ENCODE data around the gene EVI5L. TPM values are rescaled to one million over a fixed set of nuclear protein-coding genes. Genes with fewer than 3 reads are reported as not detected.
A peak's percentile ranks its signal among the peaks of the same experiment; 100 is the strongest.

Gene EVI5L
- total and polyA plus RNA-seq, 9 donors = 5.1 to 15.9 (median 10.9) TPM

- Histone ChIP-seq H3K4me1 (ENCODE audit: insufficient read depth) (peaks cover 15% of the 10 kb centered on the region), H3K4me3 (no peak overlapping the region), H3K27ac (no peak overlapping the region), H3K36me3 (no peaks in the 10 kb centered on the region), H3K27me3 (no peaks in the 10 kb centered on the region), H3K9me3 (no peaks in the 10 kb centered on the region)
- TF ChIP-seq POLR2A (IDR thresholded peaks at IDR 0.05) (no peak), EP300 (IDR thresholded peaks at IDR 0.05) (no peak), CTCF (IDR thresholded peaks at IDR 0.05) (no peak)
- peak in 1 of 5 donors; percentile 18 for DNase-seq
- WGBS, 3 donors = 72 to 84% (median 73%) methylated on average over 24 to 26 of the region's 26 CpGs
- intact Hi-C loops (cut with DNase I) = no loop called here
These were observed 21.8 kb downstream of the EVI5L start for GRCh38 chr19:7851623-7852500.

- 26 to 30% (median 27%) methylated on average over 40 to 45 of the region's 45 CpGs for WGBS, 3 donors
- TF ChIP-seq POLR2A (IDR thresholded peaks at IDR 0.05) (no peak), CTCF (IDR thresholded peaks at IDR 0.05) (peak; percentile 54 to 87 (median 67)), EP300 (IDR thresholded peaks at IDR 0.05) (no peak)
- peak; percentile 60 to 82 (median 73) for DNase-seq
These were observed 23.1 kb downstream of the EVI5L start for GRCh38 chr19:7852851-7853769.

GRCh38 chr19:7853770-7854128, 23.7 kb downstream of the EVI5L start:
- H3K9me3 ChIP-seq = no peaks in the 10 kb centered on the region
- no peaks in the 10 kb centered on the region for H3K27me3 ChIP-seq
- H3K27ac ChIP-seq = no peak overlapping the region
- H3K36me3 ChIP-seq = no peaks in the 10 kb centered on the region
- intact Hi-C loops (cut with DNase I) = no loop called here
- DNase-seq = no peak
- H3K4me3 ChIP-seq = no peak overlapping the region
- WGBS, 3 donors = 76 to 83% (median 78%) methylated on average over 12 of the region's 12 CpGs
- H3K4me1 ChIP-seq (ENCODE audit: insufficient read depth) = peaks cover 15% of the 10 kb centered on the region
- TF ChIP-seq CTCF (IDR thresholded peaks at IDR 0.05) = no peak
- no peak for TF ChIP-seq POLR2A (IDR thresholded peaks at IDR 0.05)
- no peak for TF ChIP-seq EP300 (IDR thresholded peaks at IDR 0.05)

More at GRCh38 chr19:7852851-7853769, 23.1 kb downstream of the EVI5L start:
- Histone ChIP-seq H3K4me3 (no peak overlapping the region), H3K27ac (no peak overlapping the region), H3K9me3 (no peaks in the 10 kb centered on the region), H3K4me1 (ENCODE audit: insufficient read depth) (peaks cover 15% of the 10 kb centered on the region), H3K27me3 (no peaks in the 10 kb centered on the region), H3K36me3 (no peaks in the 10 kb centered on the region)
- intact Hi-C loops (cut with DNase I) = no loop called here

GRCh38 chr19:7855426-7856108, 25.5 kb downstream of the EVI5L start:
- H3K4me1 ChIP-seq (ENCODE audit: insufficient read depth) = peaks cover 7% of the 10 kb centered on the region
- intact Hi-C loops (cut with DNase I) = no loop called here
- no peaks in the 10 kb centered on the region for H3K27me3 ChIP-seq
- H3K27ac ChIP-seq = no peak overlapping the region
- TF ChIP-seq CTCF (IDR thresholded peaks at IDR 0.05) (no peak), EP300 (IDR thresholded peaks at IDR 0.05) (no peak), POLR2A (IDR thresholded peaks at IDR 0.05) (no peak)
- H3K4me3 ChIP-seq = no peak overlapping the region
- H3K36me3 ChIP-seq = no peaks in the 10 kb centered on the region
- WGBS, 3 donors = 82 to 87% (median 86%) methylated on average over 26 of the region's 26 CpGs
- H3K9me3 ChIP-seq = no peaks in the 10 kb centered on the region
- no peak for DNase-seq
